GM18520 (cell line): Measurements from ENCODE around the gene DGLUCY.
"Not testable (repeated sequence)": the region's sequence is repeated elsewhere in the genome, so short reads cannot be mapped to it uniquely, and the experiment has no call there.

Experiments used
- ATAC-seq: cut with Tn5 transposase; IDR thresholded peaks from one replicate; pipeline ENCODE4 v1.9.1; 2021; ENCODE audit not compliant: unreplicated experiment

The DGLUCY gene

GRCh38 chr14:91202234-91202974 lies 88.5 kb downstream of the DGLUCY start:
- no peak for ATAC-seq

DNA sequence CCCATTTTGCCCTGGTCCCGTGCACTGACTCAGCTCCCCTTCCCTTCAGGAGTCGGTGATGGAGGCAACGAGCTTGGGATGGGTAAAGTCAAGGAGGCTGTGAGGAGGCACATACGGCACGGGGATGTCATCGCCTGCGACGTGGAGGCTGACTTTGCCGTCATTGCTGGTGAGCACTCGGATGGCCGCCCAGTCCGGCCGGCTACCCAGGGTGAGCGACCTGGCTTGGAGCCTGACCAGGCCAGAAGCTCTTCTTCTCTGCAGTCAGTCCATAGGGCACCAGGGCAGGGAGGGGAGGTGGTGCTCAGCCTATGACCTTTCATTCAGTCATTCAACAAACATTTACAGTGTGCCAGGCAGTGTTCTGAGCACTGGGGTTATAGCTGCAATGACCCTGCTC lies 90.8 kb downstream of the DGLUCY start:
- ATAC-seq: no peak

DNA sequence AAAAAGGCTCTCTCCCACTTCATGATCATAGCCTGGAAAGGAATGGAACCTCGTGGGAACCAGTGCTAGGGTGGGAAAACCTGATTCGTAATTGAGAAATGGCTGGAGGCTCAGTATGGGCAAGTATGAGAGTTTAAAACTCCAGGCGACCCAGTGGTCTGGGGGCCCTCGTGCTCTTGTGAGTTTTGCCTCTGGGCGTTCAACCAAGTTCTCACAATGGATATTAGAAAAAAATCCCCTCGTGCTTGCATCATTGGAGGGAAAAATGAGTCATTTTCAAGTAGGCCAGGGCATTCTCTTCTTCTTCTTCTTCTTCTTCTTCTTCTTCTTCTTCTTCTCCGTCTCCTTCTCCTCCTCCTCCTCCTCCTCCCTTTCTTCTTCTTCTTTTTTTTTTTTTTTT lies 91.6 kb downstream of the DGLUCY start:
- no peak for ATAC-seq

DNA sequence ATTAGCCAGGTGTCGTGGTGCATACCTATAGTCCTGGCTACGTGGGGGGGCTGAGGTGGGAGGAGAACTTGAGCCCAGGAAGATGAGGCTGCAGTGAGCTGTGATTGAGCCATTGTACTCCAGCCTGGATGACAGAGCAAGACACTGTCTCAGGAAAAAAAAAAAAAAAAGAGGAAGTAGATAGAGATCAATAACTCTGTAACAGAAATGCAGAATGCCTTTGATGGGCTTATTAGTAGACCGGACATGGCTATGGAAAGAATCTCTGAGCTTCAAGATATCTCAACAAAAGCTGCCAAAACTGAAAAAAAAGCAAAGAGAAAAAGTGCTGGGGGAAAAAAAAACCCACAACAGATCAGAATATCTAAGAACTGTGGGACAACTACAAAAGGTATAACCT lies 93.1 kb downstream of the DGLUCY start:
- ATAC-seq: no peak

GRCh38 chr14:91211017-91211416 lies 97.1 kb downstream of the DGLUCY start:
- ATAC-seq: no peak

- no peak for ATAC-seq
Measured at GRCh38 chr14:91214306-91214705, 100.4 kb downstream of the DGLUCY start.

DNA sequence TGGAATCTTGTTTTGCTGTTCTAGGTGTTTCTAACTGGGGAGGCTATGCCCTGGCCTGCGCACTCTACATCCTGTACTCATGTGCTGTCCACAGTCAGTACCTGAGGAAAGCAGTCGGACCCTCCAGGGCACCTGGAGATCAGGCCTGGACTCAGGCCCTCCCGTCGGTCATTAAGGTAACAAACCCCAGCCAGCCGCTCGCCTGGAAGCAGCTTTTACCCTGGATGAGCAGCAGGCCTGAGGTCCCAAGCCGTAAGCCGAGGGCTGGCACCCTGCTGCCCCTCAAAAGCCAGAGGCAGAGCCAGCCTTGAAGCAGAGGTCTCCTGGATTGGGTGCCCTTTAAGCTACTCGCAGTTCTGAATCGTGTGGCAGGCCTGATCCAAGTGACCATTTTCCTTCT lies 101.5 kb downstream of the DGLUCY start:
- ATAC-seq: no peak

DNA sequence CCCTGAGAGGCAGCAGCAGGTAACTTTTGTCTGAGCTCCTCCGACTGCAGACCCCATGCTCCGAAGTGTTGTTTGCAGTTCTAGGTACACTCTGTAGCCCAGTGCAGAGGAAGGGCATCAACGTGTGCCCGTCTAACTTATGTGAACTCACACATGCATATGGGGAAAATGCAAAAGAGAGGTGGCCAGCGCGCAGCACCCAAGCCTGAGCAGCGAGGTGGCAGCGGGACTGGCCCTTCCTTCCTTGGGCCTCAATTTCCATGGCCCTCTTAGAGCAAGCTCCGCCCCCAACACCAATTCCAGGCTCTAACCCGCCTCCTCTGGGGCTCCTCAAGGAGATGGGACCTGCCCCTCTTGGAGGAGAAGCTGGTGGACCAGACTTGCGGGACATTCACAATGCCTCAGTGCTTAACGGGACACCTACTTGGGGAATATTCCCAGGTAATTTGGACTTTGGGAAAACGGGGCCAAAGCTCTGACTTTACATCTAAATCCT lies 102.9 kb downstream of the DGLUCY start:
- ATAC-seq: no peak

DNA sequence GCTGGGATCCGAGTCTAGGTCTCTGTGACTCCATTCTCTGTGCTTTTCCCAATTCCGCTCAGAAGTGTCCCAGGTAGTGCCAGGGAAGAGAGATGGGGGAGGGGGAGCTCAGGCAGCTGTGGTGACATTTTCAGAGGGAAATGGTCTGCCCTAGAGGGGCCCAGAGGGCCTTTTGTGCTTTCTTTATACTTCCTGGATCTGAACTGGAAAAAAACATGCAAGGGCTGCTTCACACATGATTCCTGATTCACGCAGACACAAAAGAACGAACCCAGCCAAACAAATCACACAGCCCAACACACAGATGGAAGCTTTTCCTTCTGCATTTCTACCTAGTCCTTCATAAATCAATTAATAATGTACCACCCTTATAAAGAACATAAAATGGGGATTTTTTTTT lies 104.1 kb downstream of the DGLUCY start:
- ATAC-seq: no peak

- ATAC-seq: no peak
Measured at GRCh38 chr14:91219517-91220389, 105.9 kb downstream of the DGLUCY start.

- no peak for ATAC-seq
Measured at GRCh38 chr14:91220581-91221000, 106.7 kb downstream of the DGLUCY start.

- ATAC-seq: no peak
Measured at GRCh38 chr14:91221270-91221669, 107.4 kb downstream of the DGLUCY start.

GRCh38 chr14:91223028-91223783 lies 109.3 kb downstream of the DGLUCY start:
- no peak for ATAC-seq

GRCh38 chr14:91225025-91225424 lies 111.2 kb downstream of the DGLUCY start:
- ATAC-seq: no peak

DNA sequence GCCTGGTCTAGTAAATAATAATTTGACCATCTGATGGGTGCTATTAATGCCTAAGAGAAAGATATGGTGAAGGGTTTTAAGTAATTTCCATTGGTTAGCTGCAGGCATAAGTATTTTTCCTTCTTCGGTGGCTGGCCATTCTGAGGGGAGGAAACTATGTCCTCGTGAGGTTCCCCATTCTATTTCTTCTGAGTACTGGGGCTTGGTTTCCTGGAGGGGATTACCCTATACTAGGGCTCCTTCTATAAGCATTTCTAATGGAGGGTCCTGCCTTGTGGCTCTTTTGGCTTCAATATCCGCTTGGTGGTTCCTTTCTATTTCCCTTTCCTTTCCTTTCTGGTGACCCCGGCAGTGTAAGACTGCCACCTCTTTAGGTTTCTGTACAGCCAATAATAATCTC lies 112.5 kb downstream of the DGLUCY start:
- not testable (repeated sequence) for ATAC-seq

GRCh38 chr14:91227183-91227628 lies 113.3 kb downstream of the DGLUCY start:
- no peak for ATAC-seq

DNA sequence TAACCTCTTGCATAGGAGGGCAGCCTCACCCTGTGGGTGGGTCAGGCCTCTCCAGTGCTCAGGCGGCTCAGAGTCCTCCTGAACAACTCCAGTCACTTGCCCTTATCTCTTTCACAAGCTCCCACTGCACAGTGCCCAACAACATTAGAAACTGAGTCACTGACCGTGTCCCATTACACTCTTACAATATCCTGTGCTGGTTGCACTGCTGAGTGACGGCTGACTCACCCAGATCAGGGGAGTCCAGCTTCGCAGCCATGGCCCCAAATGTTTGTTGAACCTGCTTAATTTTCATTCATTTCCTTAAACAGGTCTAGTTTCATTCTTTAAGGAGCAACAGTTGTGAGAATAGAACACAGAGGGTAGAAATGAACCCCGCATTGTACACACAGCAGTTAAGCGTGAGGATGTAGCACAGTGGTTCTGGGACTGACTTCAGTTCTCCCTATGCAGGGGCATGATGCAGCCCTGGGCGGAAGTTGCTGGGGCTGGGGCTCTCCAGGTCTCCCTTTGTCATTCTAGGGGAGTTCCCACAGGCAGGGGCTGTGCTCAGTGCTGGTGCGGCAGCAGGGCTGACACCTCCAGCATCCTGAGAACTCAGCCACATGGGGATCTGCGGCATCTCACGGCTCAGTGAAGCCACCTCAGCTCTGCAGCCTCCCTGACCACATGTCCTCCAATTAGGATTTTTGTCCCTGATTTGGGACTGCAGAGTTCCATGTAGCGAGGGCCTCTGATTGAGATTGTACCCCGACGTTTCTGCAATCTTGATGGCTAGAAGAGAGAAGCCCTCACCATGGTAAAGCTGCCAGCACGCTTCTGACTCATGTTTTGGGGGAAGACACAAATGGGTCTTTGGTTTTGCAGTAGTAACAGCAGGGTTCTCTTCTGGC lies 114.5 kb downstream of the DGLUCY start:
- peak; percentile 78 for ATAC-seq

- ATAC-seq: no peak
Measured at GRCh38 chr14:91229005-91229382, 115.1 kb downstream of the DGLUCY start.

- ATAC-seq: peak; percentile 48
Measured at GRCh38 chr14:91229743-91230200, 115.9 kb downstream of the DGLUCY start.

DNA sequence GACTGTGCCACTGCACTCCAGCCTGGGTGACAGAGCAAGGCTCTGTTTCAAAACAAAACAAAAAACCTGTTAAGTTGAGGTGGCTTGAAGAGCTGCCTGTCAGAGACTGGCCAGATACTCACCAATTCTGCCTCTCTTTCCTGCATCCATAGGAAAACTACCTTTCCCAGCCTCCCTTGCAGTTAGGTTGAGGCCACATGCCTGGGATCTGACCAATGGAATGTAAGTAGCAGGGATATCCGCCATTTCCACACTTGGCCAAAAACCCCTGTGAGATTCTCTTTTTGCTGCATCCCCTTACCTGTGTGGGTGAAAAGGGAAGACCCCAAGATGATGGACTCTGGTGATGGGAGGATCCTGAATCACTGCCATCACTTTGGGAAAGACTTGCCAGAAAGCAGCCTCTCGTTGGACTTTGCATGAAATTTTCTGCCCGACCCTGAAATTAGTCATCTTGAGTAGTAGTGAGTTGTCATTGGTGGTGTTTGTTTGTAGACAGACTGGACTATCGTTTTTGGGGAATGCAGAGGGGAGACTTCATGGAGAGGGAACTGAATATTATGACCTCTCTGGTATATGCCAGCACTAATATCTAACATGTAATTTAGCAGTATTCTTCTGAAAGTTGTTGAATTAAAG lies 116.6 kb downstream of the DGLUCY start:
- ATAC-seq: no peak
